PC-3 (cell line): ENCODE measurements around the gene PRRG3. TPM values are rescaled to one million over a fixed set of nuclear protein-coding genes. Genes with fewer than 3 reads are reported as not detected.

Experiments
- ATAC-seq: fragments of 200-7000 bp; cut with Tn5 transposase; 2 replicates; pipeline ENCODE4 v1.9.1; 2020; ENCODE audit warnings: mild to moderate bottlenecking, moderate library complexity
- BruUV-seq: library from RNA; stranded (reverse); fragments of 400-500 nt; replicated peaks from 2 replicates; lab custom pipeline; 2021; lab: Mats Ljungman, UMichigan
- CTCF ChIA-PET: fragments of 300-600 bp; sonication (Branson Sonifier 250); formaldehyde crosslinking; loops from one replicate; lab custom pipeline; 2022; ENCODE audit warnings: antibody characterized with exemption; lab: Charles Lee
- POLR2A ChIA-PET: fragments of 300-600 bp; sonication (Branson Sonifier 250); formaldehyde crosslinking; loops from one replicate; lab custom pipeline; 2022; ENCODE audit warnings: antibody characterized with exemption; ENCODE audit not compliant: unreplicated experiment; lab: Charles Lee
- DNase-seq: peaks from one replicate; pipeline ENCODE4 v3.0.0-alpha.2; 2015
- H2AFZ ChIP-seq: fragments of 300-600 bp; sonication (generic); 2 replicates; pipeline ENCODE4 v1.6.0; 2016; ENCODE audit warnings: antibody characterized with exemption, low read length
- H3F3A ChIP-seq: fragments of 300-600 bp; sonication (generic); one replicate; pipeline ENCODE4 v1.6.0; 2017; ENCODE audit warnings: antibody characterized with exemption, low read length, control low read depth, mild to moderate bottlenecking; ENCODE audit not compliant: unreplicated experiment
- H3K27ac ChIP-seq: fragments of 300-600 bp; sonication (generic); 2 replicates; pipeline ENCODE4 v1.5.1; 2016; ENCODE audit warnings: mild to moderate bottlenecking, low read length
- H3K27me3 ChIP-seq: fragments of 300-600 bp; sonication (generic); 2 replicates; pipeline ENCODE4 v1.6.1; 2016; ENCODE audit warnings: low read length, mixed read lengths
- H3K36me3 ChIP-seq: fragments of 300-600 bp; sonication (generic); 2 replicates; pipeline ENCODE4 v1.6.1; 2016; ENCODE audit warnings: low read depth, mixed run types, low read length, mixed read lengths
- H3K4me1 ChIP-seq: fragments of 300-600 bp; sonication (generic); 2 replicates; pipeline ENCODE4 v1.5.1; 2016; ENCODE audit warnings: low read length; ENCODE audit not compliant: insufficient read depth
- H3K4me2 ChIP-seq: fragments of 300-600 bp; sonication (generic); 2 replicates; pipeline ENCODE4 v1.6.0; 2016; ENCODE audit warnings: low read length
- H3K4me3 ChIP-seq: fragments of 300-600 bp; sonication (generic); 2 replicates; pipeline ENCODE4 v1.5.1; 2016; ENCODE audit warnings: mild to moderate bottlenecking, low read length, mixed read lengths
- H3K79me2 ChIP-seq: fragments of 300-600 bp; sonication (generic); 2 replicates; pipeline ENCODE4 v1.6.1; 2017; ENCODE audit warnings: low read length, mixed read lengths
- H3K9ac ChIP-seq: fragments of 300-600 bp; sonication (generic); 2 replicates; pipeline ENCODE4 v1.6.0; 2016; ENCODE audit warnings: mild to moderate bottlenecking, low read length
- H3K9me2 ChIP-seq: fragments of 300-600 bp; sonication (generic); replicated peaks from 2 replicates; pipeline ENCODE4 v1.6.1; 2016; ENCODE audit warnings: mixed run types, low read length, mixed read lengths
- H3K9me3 ChIP-seq: fragments of 300-600 bp; sonication (generic); 2 replicates; pipeline ENCODE4 v1.6.1; 2016; ENCODE audit warnings: low read length, mixed read lengths
- H4K20me1 ChIP-seq: fragments of 300-600 bp; sonication (generic); 2 replicates; pipeline ENCODE4 v1.6.1; 2016; ENCODE audit warnings: low read length, mixed read lengths
- EZH2 ChIP-seq: fragments of 300-600 bp; sonication (generic); IDR thresholded peaks from one replicate; pipeline ENCODE4 v1.6.1; 2017; ENCODE audit warnings: antibody characterized with exemption, mild to moderate bottlenecking, low read length; ENCODE audit not compliant: unreplicated experiment
- EZH2phosphoT487 ChIP-seq: fragments of 300-600 bp; sonication (generic); IDR thresholded peaks from 2 replicates; pipeline ENCODE4 v1.6.1; 2018; ENCODE audit warnings: mild to moderate bottlenecking, antibody characterized with exemption, low read length, borderline replicate concordance
- intact Hi-C: fragments of 100-400 bp; cut with micrococcal nuclease; formaldehyde crosslinking; loops from 2 replicates; pipeline ENCODE4 v1.9.0; 2023
- total RNA-seq: library from RNA; depleted of rRNA; stranded (reverse); fragments of >200 nt; gene quantifications from 2 replicates; pipeline ENCODE4 v1.2.3, GENCODE V29; 2014
- TF ChIP-seq, protein P1 (sequence below): fragments of 300-600 bp; sonication (generic); conservative IDR thresholded peaks from 2 replicates; pipeline ENCODE4 v1.5.1; 2017; ENCODE audit warnings: antibody characterized with exemption, low read depth, mild to moderate bottlenecking, low read length

PRRG3 gene
- total RNA-seq, 1 experiment from 2014 or later = not detected

DNA sequence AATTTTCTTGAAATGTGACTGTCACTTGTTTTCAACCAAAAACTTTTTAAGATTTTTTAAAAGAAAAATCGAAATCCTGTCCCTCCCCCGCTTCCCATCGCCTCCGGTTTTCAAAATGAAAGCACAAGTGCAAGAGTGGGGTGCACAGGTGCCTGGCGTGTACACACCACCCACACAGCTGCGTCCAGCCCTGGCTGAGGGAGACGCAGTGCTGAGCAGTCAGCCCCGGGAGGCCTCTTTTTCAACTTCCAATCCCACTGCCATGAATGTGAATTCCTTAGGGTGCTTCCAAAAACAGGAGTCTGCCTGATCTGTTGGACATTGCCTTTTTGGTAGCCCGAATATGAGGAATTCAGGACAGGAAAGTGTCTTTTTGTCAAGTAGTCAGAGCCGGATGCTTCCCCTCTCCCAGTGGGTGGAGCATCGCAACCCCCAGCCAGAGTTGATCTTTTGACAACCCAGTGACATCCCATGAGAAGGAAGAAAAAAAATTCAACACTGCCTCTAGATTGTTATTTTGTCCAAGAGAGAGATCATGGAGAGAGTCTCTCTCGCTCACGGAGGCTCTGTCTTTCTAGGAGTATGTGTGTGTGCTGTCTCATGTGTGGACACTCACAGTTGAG lies 8.9 kb downstream of the PRRG3 start:
- Histone ChIP-seq H3K4me1 (no peaks in the 10 kb centered on the region), H2AFZ (no peak overlapping the region), H3K9me3 (no peaks in the 10 kb centered on the region), H3K36me3 (no peaks in the 10 kb centered on the region), H3K9ac (no peak overlapping the region), H3F3A (no peaks in the 10 kb centered on the region), H4K20me1 (no peaks in the 10 kb centered on the region), H3K4me3 (no peak overlapping the region), H3K4me2 (no peak overlapping the region), H3K27me3 (no peaks in the 10 kb centered on the region), H3K9me2 (no peaks in the 10 kb centered on the region), H3K27ac (no peak overlapping the region), H3K79me2 (no peaks in the 10 kb centered on the region)
- ATAC-seq = no peak
- TF ChIP-seq, protein P1, sequence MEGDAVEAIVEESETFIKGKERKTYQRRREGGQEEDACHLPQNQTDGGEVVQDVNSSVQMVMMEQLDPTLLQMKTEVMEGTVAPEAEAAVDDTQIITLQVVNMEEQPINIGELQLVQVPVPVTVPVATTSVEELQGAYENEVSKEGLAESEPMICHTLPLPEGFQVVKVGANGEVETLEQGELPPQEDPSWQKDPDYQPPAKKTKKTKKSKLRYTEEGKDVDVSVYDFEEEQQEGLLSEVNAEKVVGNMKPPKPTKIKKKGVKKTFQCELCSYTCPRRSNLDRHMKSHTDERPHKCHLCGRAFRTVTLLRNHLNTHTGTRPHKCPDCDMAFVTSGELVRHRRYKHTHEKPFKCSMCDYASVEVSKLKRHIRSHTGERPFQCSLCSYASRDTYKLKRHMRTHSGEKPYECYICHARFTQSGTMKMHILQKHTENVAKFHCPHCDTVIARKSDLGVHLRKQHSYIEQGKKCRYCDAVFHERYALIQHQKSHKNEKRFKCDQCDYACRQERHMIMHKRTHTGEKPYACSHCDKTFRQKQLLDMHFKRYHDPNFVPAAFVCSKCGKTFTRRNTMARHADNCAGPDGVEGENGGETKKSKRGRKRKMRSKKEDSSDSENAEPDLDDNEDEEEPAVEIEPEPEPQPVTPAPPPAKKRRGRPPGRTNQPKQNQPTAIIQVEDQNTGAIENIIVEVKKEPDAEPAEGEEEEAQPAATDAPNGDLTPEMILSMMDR = no peak
- TF ChIP-seq EZH2 (no peak), EZH2phosphoT487 (no peak)
- intact Hi-C loops = no loop called here
- no TSS peak for BruUV-seq
- ChIA-PET CTCF (no interaction called here), POLR2A (no interaction called here)
- DNase-seq = no peak

DNA sequence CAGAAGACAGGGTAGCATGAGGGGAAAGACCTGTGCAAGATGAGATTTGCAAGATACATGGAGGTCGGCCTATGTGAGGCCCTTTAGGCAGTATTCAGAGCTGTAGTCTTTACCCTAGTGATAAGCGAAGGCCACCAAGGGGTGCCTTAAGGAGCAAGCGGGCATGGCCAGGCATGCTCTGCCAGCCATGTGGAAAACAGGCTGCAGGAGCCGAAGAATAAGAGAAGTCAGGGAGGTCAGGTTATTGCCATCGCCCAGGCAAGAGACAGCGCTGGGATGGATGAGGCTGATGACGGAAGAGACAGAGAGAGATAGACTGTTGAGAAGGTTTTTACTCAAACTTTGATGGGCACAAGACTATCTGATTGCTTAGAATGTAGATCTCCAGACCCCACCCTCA lies 13.6 kb downstream of the PRRG3 start:
- H3K27me3 ChIP-seq = no peaks in the 10 kb centered on the region
- no peaks in the 10 kb centered on the region for H3F3A ChIP-seq
- H3K9ac ChIP-seq = no peak overlapping the region
- no peak overlapping the region for H3K27ac ChIP-seq
- ChIA-PET POLR2A (no interaction called here), CTCF (no interaction called here)
- no peak overlapping the region for H3K4me3 ChIP-seq
- TF ChIP-seq, protein P1 = no peak
- TF ChIP-seq EZH2phosphoT487 (no peak), EZH2 (no peak)
- H3K79me2 ChIP-seq = no peaks in the 10 kb centered on the region
- no TSS peak for BruUV-seq
- no peak overlapping the region for H2AFZ ChIP-seq
- no peaks in the 10 kb centered on the region for H3K4me1 ChIP-seq
- intact Hi-C loops = no loop called here
- H3K9me3 ChIP-seq = no peaks in the 10 kb centered on the region
- ATAC-seq (no peak), DNase-seq (no peak)
- H3K9me2 ChIP-seq = no peaks in the 10 kb centered on the region
- H4K20me1 ChIP-seq = no peaks in the 10 kb centered on the region
- H3K4me2 ChIP-seq = no peak overlapping the region
- H3K36me3 ChIP-seq = no peaks in the 10 kb centered on the region

GRCh38 chrX:151710457-151710856 lies 15.2 kb downstream of the PRRG3 start:
- intact Hi-C loops = no loop called here
- no peak for TF ChIP-seq EZH2phosphoT487
- no peak for TF ChIP-seq EZH2
- TF ChIP-seq, protein P1 = no peak
- Histone ChIP-seq H3K36me3 (no peaks in the 10 kb centered on the region), H3K9me3 (no peaks in the 10 kb centered on the region), H3K4me2 (no peak overlapping the region), H3F3A (no peaks in the 10 kb centered on the region), H3K27ac (no peak overlapping the region), H3K79me2 (no peaks in the 10 kb centered on the region), H3K4me1 (no peaks in the 10 kb centered on the region), H2AFZ (no peak overlapping the region), H3K9me2 (no peaks in the 10 kb centered on the region), H3K9ac (no peak overlapping the region), H3K27me3 (no peaks in the 10 kb centered on the region), H3K4me3 (no peak overlapping the region), H4K20me1 (no peaks in the 10 kb centered on the region)
- no peak for DNase-seq
- CTCF ChIA-PET = no interaction called here
- BruUV-seq = no TSS peak
- ATAC-seq = no peak
- POLR2A ChIA-PET = no interaction called here
